ENCODE measurements around the gene CEP68.

The CEP68 gene

GRCh38 chr2:65059071-65059470, 2.9 kb downstream of the CEP68 start:
- DNase-seq, result no peak

DNA sequence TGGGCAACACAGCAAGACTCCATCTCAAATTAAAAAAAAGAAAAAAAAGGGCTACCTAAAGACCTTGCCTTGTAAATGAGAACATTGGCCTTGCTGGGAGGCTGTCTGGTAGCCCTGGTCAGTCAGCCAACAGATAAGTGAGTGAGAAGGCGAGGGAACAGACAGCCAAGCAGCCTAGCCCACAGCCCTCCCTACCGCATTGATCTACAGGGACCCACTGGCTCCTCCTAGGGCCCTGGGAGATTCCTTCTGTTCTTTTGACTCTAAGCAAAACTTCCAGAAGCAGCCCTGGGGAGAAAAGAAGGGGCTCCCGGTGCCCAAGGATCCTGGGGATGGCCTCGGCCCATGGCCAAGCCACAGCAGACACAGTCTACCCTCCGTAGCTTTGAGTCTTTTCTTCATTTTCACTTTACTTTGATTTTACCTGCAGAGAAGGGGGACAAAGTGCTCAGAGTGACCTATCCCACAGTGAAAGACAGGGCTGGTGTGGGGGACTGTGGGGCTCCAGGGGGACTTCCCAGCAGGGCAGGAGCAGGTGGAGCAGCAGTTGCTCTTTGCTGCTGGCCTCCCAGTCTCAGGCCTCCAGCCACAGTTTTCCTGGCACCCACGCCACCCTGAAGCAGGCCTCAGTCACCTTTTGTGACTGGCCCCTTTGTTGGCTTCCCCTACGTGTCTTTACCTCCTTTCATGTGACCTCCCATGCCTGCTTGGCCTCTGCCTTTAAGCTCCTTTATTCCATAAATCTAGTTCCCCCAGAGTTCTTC, 5.1 kb downstream of the CEP68 start:
- no peak for DNase-seq

DNA sequence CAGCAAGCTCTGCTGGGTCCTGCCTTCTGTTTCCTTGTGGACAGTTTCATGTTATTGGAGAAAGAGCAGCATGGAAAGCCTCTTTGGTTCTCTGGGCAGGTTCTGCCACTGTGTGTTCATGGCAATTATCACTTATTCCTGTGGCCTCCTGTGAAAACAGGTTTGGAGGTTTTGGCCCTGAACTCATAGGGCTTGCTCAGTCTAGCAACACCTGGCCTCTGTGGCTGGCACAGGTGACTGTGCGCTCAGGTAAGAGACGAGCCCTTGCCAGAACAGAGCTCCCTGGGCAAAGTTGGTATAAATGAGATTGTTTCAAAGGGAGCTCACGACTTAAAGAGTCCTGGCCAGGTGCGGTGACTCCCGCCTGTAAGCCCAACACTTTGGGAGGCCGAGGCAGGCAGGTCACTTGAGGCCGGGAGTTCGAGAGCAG, 5.7 kb downstream of the CEP68 start:
- no peak for DNase-seq

DNA sequence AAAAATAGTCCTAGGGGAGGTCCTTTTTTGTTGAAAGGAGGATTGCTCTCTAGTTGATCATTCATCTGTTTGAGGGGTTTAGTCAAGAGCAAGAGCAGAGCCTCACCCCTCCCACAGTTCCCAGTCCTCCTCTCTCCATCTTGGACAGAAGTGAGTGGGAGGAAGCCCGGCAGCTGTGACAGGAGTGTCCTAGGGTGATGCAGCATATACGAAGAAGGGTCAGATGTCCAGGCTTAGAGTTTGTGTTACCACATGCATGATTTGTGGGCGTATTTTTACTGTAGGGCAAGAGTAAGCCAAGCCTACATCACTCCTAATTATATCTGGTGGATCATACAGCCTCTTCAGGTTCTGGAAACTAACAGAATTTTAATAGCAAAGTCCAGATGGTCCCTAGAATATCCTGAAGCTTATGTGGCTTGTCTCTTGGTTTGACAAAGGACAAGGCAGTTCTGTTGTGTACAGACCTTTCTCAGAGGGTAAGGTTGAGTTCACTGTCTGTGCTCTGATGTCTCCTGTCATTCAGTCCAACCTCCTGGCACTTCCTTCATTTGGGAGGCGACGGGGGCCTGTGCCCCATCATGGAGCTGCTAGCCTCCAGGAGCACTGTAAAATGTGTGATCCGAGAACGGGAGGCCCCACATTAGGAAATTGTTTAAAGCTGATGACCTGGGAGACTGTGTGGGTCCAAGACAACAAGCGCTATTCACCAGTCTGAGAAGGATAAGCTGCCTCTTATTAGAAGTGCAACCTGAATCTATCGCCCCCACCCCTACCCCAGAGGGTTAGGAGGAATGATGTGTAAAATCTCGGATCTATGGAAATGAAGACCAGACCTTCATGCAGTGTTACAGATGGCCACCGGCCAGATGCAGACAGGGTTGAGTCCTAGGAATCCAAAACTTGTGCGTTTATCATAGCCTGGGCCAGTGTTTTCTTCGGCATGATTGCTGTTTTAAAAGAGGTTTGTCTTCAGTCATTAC, 6.9 kb downstream of the CEP68 start:
- no peak for DNase-seq

GRCh38 chr2:65064728-65065552, 8.7 kb downstream of the CEP68 start:
- DNase-seq, result peak; percentile 18

DNA sequence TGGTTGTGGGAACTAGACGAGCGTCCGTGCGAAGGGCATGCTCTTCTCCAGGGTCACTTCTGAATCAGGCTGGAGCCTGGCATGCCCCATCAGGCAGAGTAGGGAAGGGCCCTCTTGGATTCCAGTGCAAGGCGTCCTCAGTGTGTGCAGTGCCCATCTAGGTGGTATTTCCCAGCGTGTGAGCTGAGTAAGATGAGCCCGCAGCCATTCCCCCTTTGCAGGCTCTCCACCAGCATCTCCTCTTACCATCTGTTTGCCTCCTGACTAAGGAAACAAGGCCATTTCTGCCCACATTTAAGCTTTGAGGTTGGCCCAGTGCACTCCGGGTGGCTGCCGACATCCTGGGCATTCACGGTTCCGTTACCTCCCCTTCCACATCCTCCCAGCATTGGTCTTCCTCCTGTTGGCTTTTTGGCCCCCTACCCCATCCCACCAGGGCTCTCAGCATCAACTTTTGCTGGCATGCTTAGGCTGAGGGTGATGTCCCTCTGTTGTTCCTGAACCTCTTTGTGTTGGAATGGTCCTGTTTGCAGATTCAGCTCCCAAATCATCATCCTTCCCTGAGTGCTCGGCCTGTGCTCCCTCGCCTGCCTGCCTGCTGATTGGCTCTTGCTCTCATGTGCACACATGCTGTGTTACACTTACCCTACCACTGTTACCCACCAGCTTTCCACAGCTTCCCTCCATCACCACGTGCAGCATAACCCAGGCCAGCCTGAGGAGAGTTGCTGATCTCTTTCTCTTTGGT, 11.8 kb downstream of the CEP68 start:
- DNase-seq, result no peak

- DNase-seq, result no peak
Measured at GRCh38 chr2:65069439-65069824, 13.2 kb downstream of the CEP68 start.

- no peak for DNase-seq
Measured at GRCh38 chr2:65070172-65070830, 14.1 kb downstream of the CEP68 start.

GRCh38 chr2:65070856-65071255, 14.6 kb downstream of the CEP68 start:
- DNase-seq, result no peak

- no peak for DNase-seq
Measured at GRCh38 chr2:65071499-65072180, 15.4 kb downstream of the CEP68 start.

DNA sequence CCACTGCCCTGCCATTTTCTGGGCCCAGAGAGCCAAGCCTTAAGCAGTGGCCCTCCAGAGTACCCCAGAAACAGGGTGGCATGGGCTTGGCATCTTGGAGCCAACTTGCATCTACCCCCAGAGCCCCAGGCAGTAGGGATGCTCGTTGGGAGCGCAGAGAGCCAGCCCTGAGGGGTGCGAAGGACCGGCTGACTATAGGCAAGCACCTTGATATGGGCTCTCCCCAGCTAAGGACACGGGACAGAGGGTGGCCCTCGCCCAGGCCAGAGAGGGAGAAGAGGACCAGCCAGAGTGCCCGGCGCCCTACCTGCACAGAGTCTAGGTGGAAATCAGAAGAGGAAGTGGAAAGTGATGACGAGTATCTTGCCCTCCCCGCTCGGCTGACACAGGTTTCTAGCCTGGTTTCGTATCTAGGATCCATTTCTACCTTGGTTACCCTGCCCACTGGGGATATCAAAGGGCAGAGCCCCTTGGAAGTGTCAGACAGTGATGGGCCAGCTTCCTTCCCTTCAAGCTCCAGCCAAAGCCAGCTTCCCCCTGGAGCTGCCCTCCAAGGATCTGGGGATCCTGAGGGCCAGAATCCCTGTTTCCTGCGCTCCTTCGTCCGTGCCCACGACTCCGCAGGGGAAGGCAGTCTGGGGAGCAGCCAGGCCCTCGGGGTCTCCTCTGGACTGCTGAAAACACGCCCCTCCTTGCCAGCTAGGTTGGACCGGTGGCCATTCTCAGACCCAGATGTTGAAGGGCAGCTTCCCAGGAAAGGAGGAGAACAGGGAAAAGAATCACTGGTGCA, 16.2 kb downstream of the CEP68 start:
- DNase-seq, result no peak

DNA sequence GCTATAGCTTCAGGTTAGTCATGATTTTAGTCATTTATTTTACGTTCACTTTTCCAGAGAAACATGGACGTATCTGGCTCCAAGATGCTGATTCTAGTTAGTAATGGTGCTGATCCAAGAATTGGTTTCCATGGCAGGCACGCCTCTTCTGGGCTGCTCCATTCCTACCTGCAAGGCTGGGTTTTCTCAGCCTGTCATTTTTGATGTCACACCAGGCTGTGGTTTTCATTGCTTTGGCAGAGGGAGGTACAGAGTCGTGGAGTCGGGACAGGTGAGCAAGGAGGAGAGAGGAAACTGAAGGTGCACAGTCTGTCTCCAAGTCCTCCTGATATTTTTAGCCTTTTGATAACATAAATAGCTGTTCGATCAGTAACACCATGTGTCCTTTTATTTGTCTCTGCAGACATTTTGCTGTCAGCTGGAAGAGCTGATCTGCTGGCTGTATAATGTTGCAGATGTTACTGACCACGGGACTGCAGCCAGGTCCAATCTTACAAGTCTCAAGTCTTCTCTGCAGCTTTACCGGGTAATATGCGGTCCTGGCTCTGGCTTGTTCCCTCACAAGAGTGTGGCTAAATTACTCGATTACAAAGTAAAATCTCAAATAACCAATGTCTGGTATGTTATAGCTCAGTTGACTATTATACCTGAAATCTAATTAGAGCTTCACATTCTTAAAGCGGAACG, 17.8 kb downstream of the CEP68 start:
- no peak for DNase-seq

GRCh38 chr2:65075176-65075575, 19.0 kb downstream of the CEP68 start:
- DNase-seq, result no peak

DNA sequence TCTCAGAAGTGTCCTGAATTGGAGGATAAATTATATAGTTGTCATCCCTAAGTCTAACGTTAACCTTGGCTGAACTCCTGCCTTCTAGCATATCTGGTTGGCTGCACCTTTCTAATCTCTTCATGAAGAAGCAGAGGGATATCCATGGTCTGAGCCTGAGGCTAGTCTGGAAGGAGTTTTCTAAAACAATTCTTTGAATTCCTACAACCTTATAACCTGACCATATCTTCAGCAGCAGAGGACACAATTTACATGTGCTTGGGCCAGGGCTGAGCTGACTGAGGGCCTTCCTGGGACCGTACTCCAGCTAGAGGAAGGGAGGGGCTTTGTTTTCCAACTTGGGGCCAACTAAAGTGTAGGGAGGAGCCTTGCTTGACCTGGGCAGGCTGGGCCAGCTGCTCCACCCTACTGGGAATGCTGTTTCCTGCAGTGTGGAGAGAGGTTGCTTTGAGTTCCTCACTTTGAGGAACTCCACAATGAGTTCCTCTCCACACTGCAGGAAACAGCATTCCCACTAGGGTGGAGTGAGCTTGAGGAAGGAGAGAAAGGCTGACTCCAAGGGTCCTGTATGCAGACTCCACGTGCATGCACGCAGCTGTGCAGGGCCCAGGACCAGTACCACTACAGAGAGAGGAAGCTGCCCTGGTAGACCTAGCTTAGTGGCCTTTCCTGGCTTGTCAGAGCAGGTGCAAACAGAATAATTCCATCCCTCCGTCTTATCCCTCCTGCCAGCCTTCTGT, 19.6 kb downstream of the CEP68 start:
- no peak for DNase-seq

DNA sequence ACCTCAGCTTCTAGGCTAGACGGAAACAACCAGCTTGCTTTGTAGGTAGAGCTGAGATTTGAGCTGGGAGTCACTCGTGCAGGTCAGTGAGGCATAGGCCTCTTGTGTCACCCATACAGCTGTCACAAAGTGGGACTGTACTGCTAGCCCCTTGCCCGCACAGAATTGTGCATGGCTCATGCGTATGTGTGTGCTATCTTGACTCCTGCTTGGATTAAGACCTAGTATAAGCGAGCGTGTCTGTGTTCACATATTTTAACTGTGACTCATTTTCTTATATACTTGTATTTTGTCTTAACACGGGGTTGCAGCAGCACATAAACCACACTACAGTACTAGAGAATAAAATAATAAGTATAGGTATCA, 20.1 kb downstream of the CEP68 start:
- no peak for DNase-seq

- DNase-seq, result no peak
Measured at GRCh38 chr2:65077898-65078297, 21.7 kb downstream of the CEP68 start.

GRCh38 chr2:65079017-65079416, 22.8 kb downstream of the CEP68 start:
- DNase-seq, result no peak

DNA sequence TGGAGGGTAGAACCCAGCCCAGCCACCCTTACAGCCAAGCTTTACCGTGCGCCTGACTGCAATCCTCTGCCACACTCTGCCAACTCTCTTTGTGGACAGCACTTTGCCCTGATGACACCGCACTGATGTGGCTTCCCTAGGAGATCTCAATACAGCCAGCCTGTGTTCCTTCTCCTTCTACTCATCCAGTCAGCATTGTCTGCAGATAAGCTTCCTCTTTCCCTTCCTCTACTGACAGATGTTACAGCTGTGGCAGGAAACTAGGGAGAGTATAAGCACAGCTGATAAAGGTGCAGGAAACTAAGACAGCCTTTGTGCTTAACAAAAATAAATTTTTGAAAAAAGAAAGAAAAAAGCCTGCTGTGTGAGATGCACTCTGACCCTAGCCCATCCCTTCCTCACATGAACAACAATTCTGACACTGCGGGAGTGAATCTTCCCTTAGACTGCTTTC, 25.0 kb downstream of the CEP68 start:
- no peak for DNase-seq

DNA sequence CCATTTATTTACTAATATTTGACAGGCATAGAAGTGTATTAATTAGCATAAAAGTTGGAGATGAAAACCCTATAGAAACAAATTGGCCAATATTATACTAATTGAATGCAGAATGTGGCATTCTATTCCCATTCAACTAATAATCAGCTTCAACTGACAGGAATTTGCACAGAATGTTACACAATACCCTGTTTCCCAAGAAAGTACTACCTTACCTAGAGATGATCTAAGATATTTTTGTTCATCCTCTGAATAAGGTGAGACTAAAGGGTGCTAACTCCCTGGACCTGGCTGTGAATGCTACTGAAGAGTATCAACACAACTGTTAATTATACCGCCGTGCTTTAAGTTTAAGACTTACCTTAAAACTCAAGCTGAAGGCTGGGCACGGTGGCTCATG, 28.9 kb downstream of the CEP68 start:
- DNase-seq, result no peak
